GM18499 (cell line): ENCODE measurements around the gene CBR1.
A peak's percentile ranks its signal among the peaks of the same experiment; 100 is the strongest.

Experiments used
- ATAC-seq: cut with Tn5 transposase; IDR thresholded peaks from one replicate; pipeline ENCODE4 v1.9.1; 2021; ENCODE audit warnings: moderate number of reproducible peaks; ENCODE audit not compliant: insufficient read depth, unreplicated experiment

CBR1 gene

GRCh38 chr21:36069713-36070583, at the start of gene CBR1:
CBR1 (plus strand) TSS chr21:36070024; CDS start chr21:36070116, 92 bp downstream.
- ATAC-seq = peak; percentile 82

- peak; percentile 91 for ATAC-seq
These were observed 48.5 kb upstream of the CBR1 start for GRCh38 chr21:36021251-36021837.

GRCh38 chr21:36022427-36023091, 47.3 kb upstream of the CBR1 start:
- ATAC-seq = no peak

- ATAC-seq = no peak
These were observed 46.7 kb upstream of the CBR1 start for GRCh38 chr21:36023092-36023480.

GRCh38 chr21:36024782-36025181, 45.0 kb upstream of the CBR1 start:
- no peak for ATAC-seq

- ATAC-seq = no peak
These were observed 42.5 kb upstream of the CBR1 start for GRCh38 chr21:36027347-36027746.

GRCh38 chr21:36028127-36029069, 41.4 kb upstream of the CBR1 start:
- no peak for ATAC-seq

GRCh38 chr21:36029309-36029708, 40.5 kb upstream of the CBR1 start:
- ATAC-seq = no peak

GRCh38 chr21:36030581-36031189, 39.1 kb upstream of the CBR1 start:
- no peak for ATAC-seq

- no peak for ATAC-seq
These were observed 37.0 kb upstream of the CBR1 start for GRCh38 chr21:36032647-36033406.

- ATAC-seq = no peak
These were observed 35.5 kb upstream of the CBR1 start for GRCh38 chr21:36034211-36034913.

GRCh38 chr21:36035381-36035791, 34.4 kb upstream of the CBR1 start:
- no peak for ATAC-seq

- ATAC-seq = no peak
These were observed 30.9 kb upstream of the CBR1 start for GRCh38 chr21:36038701-36039497.

GRCh38 chr21:36039861-36040260, 30.0 kb upstream of the CBR1 start:
- ATAC-seq = no peak

- no peak for ATAC-seq
These were observed 29.4 kb upstream of the CBR1 start for GRCh38 chr21:36040389-36040788.

- no peak for ATAC-seq
These were observed 27.9 kb upstream of the CBR1 start for GRCh38 chr21:36041910-36042309.

GRCh38 chr21:36044056-36044455, 25.8 kb upstream of the CBR1 start:
- no peak for ATAC-seq

GRCh38 chr21:36045993-36046392, 23.8 kb upstream of the CBR1 start:
- ATAC-seq = no peak
